IMR-90 (cell line): ENCODE measurements around the gene CLIC5. TPM values are rescaled to one million over a fixed set of nuclear protein-coding genes. Genes with fewer than 3 reads are reported as not detected.

ENCODE experiments used
- ATAC-seq: fragments of 200-7000 bp; cut with Tn5 transposase; 2 replicates; pipeline ENCODE4 v1.9.1; 2020; ENCODE audit warnings: low read depth, mild to moderate bottlenecking, moderate library complexity
- BruUV-seq: library from RNA; stranded (reverse); fragments of 400-500 nt; replicated peaks from 2 replicates; lab custom pipeline; 2021; lab: Mats Ljungman, UMichigan
- CTCF ChIA-PET: fragments of 300-600 bp; formaldehyde crosslinking; extraction: SDS; loops from one replicate; lab custom pipeline; 2021; ENCODE audit warnings: antibody characterized with exemption; lab: Yijun Ruan, JAX
- POLR2A ChIA-PET: fragments of 300-600 bp; sonication (Branson Sonifier 250); formaldehyde crosslinking; loops from one replicate; lab custom pipeline; 2022; ENCODE audit warnings: antibody characterized with exemption; ENCODE audit not compliant: unreplicated experiment; lab: Charles Lee
- DNase-seq: peaks from one replicate; pipeline ENCODE4 v3.0.0; 2013
- H2AFZ ChIP-seq: replicated peaks from 2 replicates; pipeline ENCODE3; 2013; ENCODE audit warnings: low read length, mild to moderate bottlenecking; ENCODE audit not compliant: poor library complexity
- H2AK5ac ChIP-seq: 2 replicates; pipeline ENCODE4 v1.6.1; 2013; ENCODE audit warnings: low read depth, low read length, inconsistent platforms
- H2AK9ac ChIP-seq: replicated peaks from 2 replicates; pipeline ENCODE3; 2013; ENCODE audit warnings: mild to moderate bottlenecking, low read depth, low read length, moderate library complexity; ENCODE audit not compliant: poor library complexity
- H2BK120ac ChIP-seq: 2 replicates; pipeline ENCODE4 v1.6.1; 2013; ENCODE audit warnings: low read depth, low read length, inconsistent platforms
- H2BK15ac ChIP-seq: 3 replicates; pipeline ENCODE4 v1.6.1; 2013; ENCODE audit warnings: low read depth, low read length, inconsistent platforms
- H2BK20ac ChIP-seq: 2 replicates; pipeline ENCODE4 v1.6.1; 2013; ENCODE audit warnings: low read depth, mild to moderate bottlenecking, inconsistent platforms, low read length, moderate library complexity
- H2BK5ac ChIP-seq: 2 replicates; pipeline ENCODE4 v1.6.1; 2013; ENCODE audit warnings: mild to moderate bottlenecking, low read depth, low read length, inconsistent platforms; ENCODE audit not compliant: poor library complexity, severe bottlenecking
- H3K14ac ChIP-seq: replicated peaks from 2 replicates; pipeline ENCODE4 v1.6.1; 2013; ENCODE audit warnings: low read depth, low read length, inconsistent platforms
- H3K18ac ChIP-seq: 2 replicates; pipeline ENCODE4 v1.6.1; 2013; ENCODE audit warnings: low read depth, low read length, control low read depth
- H3K23ac ChIP-seq: 2 replicates; pipeline ENCODE4 v1.6.1; 2013; ENCODE audit warnings: low read depth, low read length, inconsistent platforms
- H3K27ac ChIP-seq: 2 replicates; pipeline ENCODE4 v1.5.1; 2013; ENCODE audit warnings: mild to moderate bottlenecking, control low read depth, low read length; ENCODE audit not compliant: insufficient read depth
- H3K27me3 ChIP-seq: 2 replicates; pipeline ENCODE4 v1.6.1; 2013; ENCODE audit warnings: low read length; ENCODE audit not compliant: control insufficient read depth, insufficient read depth
- H3K36me3 ChIP-seq: 2 replicates; pipeline ENCODE4 v1.6.1; 2013; ENCODE audit warnings: low read length, mixed read lengths; ENCODE audit not compliant: control insufficient read depth, insufficient read depth
- H3K4ac ChIP-seq: 2 replicates; pipeline ENCODE4 v1.6.1; 2013; ENCODE audit warnings: low read depth, low read length, inconsistent platforms
- H3K4me1 ChIP-seq: 2 replicates; pipeline ENCODE4 v1.6.1; 2013; ENCODE audit warnings: low read length, mixed read lengths; ENCODE audit not compliant: control insufficient read depth, insufficient read depth
- H3K4me2 ChIP-seq: 2 replicates; pipeline ENCODE4 v1.6.1; 2013; ENCODE audit warnings: low read depth, mild to moderate bottlenecking, control low read depth, low read length, moderate library complexity
- H3K4me3 ChIP-seq: 2 replicates; pipeline ENCODE4 v1.5.1; 2013; ENCODE audit warnings: low read depth, mild to moderate bottlenecking, control low read depth, low read length, moderate library complexity; ENCODE audit not compliant: insufficient read depth
- H3K56ac ChIP-seq: 2 replicates; pipeline ENCODE4 v1.6.1; 2013; ENCODE audit warnings: low read length, inconsistent platforms; ENCODE audit not compliant: insufficient read depth; ENCODE audit errors: extremely low read depth
- H3K79me1 ChIP-seq, 2 experiments: 2 replicates each; pipeline ENCODE4 v1.6.1; 2013; ENCODE audit warnings: low read length in 2 of 2, inconsistent platforms in 1 of 2, low read depth in 1 of 2
- H3K9ac ChIP-seq: 2 replicates; pipeline ENCODE4 v1.6.1; 2013; ENCODE audit warnings: low read depth, low read length, control low read depth
- H3K9me1 ChIP-seq: 2 replicates; pipeline ENCODE4 v1.6.1; 2013; ENCODE audit warnings: low read length, inconsistent platforms; ENCODE audit not compliant: insufficient read depth
- H3K9me3 ChIP-seq: 2 replicates; pipeline ENCODE4 v1.6.1; 2013; ENCODE audit warnings: low read length; ENCODE audit not compliant: control insufficient read depth, insufficient read depth
- H4K20me1 ChIP-seq: 2 replicates; pipeline ENCODE4 v1.6.1; 2013; ENCODE audit warnings: low read length, inconsistent platforms; ENCODE audit not compliant: insufficient read depth
- H4K5ac ChIP-seq: 2 replicates; pipeline ENCODE4 v1.6.1; 2013; ENCODE audit warnings: mild to moderate bottlenecking, low read depth, low read length, control low read depth
- H4K8ac ChIP-seq, 2 experiments: 2 replicates each; pipeline ENCODE4 v1.6.1; 2013; ENCODE audit warnings: low read depth in 2 of 2, low read length in 2 of 2, control low read depth in 1 of 2, inconsistent platforms in 1 of 2
- H4K91ac ChIP-seq: 2 replicates; pipeline ENCODE4 v1.6.1; 2013; ENCODE audit warnings: low read depth, low read length, inconsistent platforms; ENCODE audit not compliant: insufficient read depth
- BHLHE40 ChIP-seq: fragments of 150-350 bp; IDR thresholded peaks from 2 replicates; pipeline ENCODE4 v1.6.1; 2016; ENCODE audit warnings: mild to moderate bottlenecking, low read depth, low read length
- CHD1 ChIP-seq: IDR thresholded peaks from 2 replicates; pipeline ENCODE4 v1.6.1; 2012; ENCODE audit warnings: low read depth, low read length, improper control_type of control experiment
- ELK1 ChIP-seq: fragments of 150-350 bp; IDR thresholded peaks from 2 replicates; pipeline ENCODE4 v1.6.1; 2016; ENCODE audit warnings: low read depth, mild to moderate bottlenecking, low read length, moderate library complexity, borderline replicate concordance
- FOS ChIP-seq: fragments of 150-350 bp; IDR thresholded peaks from 2 replicates; pipeline ENCODE4 v1.6.1; 2016; ENCODE audit warnings: low read depth, low read length
- NFE2L2 ChIP-seq: fragments of 150-350 bp; IDR thresholded peaks from 2 replicates; pipeline ENCODE4 v1.6.1; 2016; ENCODE audit warnings: low read depth, mild to moderate bottlenecking, low read length
- POLR2A ChIP-seq: IDR thresholded peaks from 2 replicates; pipeline ENCODE4 v1.6.1; 2012; ENCODE audit warnings: mild to moderate bottlenecking, low read depth, low read length
- RCOR1 ChIP-seq: IDR thresholded peaks from 2 replicates; pipeline ENCODE4 v1.6.1; 2012; ENCODE audit warnings: mild to moderate bottlenecking, low read length, improper control_type of control experiment; ENCODE audit not compliant: insufficient replicate concordance
- RFX5 ChIP-seq: IDR thresholded peaks from 2 replicates; pipeline ENCODE4 v1.8.0; 2012; ENCODE audit warnings: low read depth, mild to moderate bottlenecking, low read length, moderate library complexity
- WGBS, 2 experiments: methylation state at CpG; one replicate each; pipeline versions ENCODE4 v1.1.5 to v1.1.7; 2013; ENCODE audit warnings: missing lambda C conversion rate in 2 of 2; ENCODE audit not compliant: insufficient read length in 1 of 2; ENCODE audit errors: extremely low coverage in 2 of 2; 5-methylcytosine and 5-hydroxymethylcytosine counted together
- dilution Hi-C: fragments of 300-500 bp; cut with HindIII; formaldehyde crosslinking; loops from one replicate; pipeline ENCODE4 v1.14.3; 2018; ENCODE audit warnings: low sequenced_read_pairs; ENCODE audit not compliant: unreplicated experiment
- in situ Hi-C: fragments of 300-500 bp; cut with MboI; formaldehyde crosslinking; loops from 3 replicates; pipeline ENCODE4 v1.14.3; 2019; ENCODE audit warnings: low sequenced_read_pairs, inconsistent platforms, mixed read lengths
- intact Hi-C: fragments of 100-400 bp; cut with micrococcal nuclease; formaldehyde crosslinking; loops from 2 replicates; pipeline ENCODE4 v1.10.0; 2022
- polyA plus RNA-seq, 3 experiments: library from polyadenylated mRNA; depleted of rRNA; stranded (reverse); fragments of >200 nt; gene quantifications; 2 replicates each; pipeline ENCODE4 v1.2.3, GENCODE V29; 2012; ENCODE audit warnings: low replicate concordance in 1 of 3
- total RNA-seq: library from RNA; depleted of rRNA; stranded (reverse); fragments of >200 nt; gene quantifications from 2 replicates; pipeline ENCODE4 v1.2.3, GENCODE V29; 2012
- TF ChIP-seq, protein P1 (sequence below): fragments of 150-350 bp; IDR thresholded peaks from 2 replicates; pipeline ENCODE4 v1.6.1; 2017; ENCODE audit warnings: mild to moderate bottlenecking, antibody characterized with exemption, low read length, low read depth
- TF ChIP-seq, protein P2 (sequence below): conservative IDR thresholded peaks from 2 replicates; pipeline ENCODE4 v1.5.1; 2012; ENCODE audit warnings: mild to moderate bottlenecking, low read depth, low read length, improper control_type of control experiment

CLIC5 gene
- total and polyA plus RNA-seq, 2 of the 4 experiments (the other 2 are of a cell fraction), result not detected

DNA sequence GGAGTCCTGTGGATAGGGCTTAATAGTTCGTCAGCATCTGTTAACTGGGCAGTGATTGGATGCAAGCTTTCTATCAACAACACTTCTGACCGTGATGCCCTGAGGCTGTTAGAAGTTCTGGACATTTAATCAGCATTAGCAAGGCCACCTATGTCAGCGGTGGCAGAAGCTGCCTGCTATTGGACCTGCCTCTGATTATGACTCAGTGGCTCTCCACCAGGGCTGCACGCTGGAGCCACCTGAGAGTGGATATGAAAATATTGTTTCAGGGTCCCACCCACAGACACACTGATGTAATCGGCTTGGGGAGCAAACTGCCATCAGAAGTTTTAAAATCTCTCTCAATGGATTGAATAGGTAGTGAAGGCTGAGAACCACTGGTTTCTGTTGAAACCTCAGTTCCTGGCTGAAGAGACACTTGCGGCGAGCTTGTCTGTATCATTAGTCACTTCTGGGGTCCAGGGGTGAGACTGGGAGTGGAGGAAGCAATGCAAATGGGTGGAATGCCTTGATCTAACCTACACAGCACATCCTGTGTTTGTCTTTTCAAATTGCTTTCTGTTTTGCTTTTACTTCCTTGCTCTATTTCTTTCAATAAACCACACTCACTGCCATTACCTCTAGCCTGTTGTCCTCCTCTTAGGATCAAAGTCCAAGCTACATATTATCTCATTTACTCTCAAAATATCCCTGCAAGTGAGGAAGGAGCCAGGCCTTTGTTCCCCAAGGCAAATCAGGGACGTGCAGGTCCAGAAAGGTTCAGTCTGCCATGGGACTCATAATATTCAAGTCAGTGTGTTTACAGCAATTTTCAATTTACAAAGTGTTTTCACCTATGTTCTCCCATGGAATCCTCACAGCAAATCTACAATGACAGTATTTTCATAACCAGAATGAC is 4.2 kb downstream of the CLIC5 start (continued):
- no peak for TF ChIP-seq CHD1

DNA sequence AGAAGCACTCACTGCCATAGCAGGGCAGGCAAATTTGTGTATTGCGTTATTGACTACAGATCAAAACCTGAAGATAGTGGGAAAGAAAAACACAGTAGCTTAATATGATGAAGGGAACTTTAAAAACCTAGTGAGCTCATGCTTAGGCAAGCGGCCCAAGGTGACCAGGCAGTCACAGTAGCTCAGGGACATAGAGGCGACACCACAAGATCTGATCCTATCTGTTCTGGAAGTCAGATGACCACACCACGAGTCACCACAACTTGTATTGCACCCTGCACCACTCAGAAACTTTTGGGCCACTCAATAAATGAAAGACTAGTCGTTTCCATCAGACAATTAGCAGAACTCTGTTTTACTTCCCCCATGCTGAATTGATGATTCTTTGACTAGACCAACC is 4.9 kb downstream of the CLIC5 start:
- Histone ChIP-seq H3K36me3 (no peaks in the 10 kb centered on the region), H3K4me2 (no peak overlapping the region), H3K23ac (no peak overlapping the region), H2BK15ac (no peak overlapping the region), H2BK5ac (no peak overlapping the region), H2AFZ (no peak overlapping the region), H2AK5ac (no peak overlapping the region), H3K9ac (no peak overlapping the region), H4K8ac (no peak overlapping the region), H3K18ac (no peak overlapping the region), H4K91ac (no peak overlapping the region), H3K4ac (no peak overlapping the region), H3K9me1 (no peaks in the 10 kb centered on the region), H3K79me1 (no peaks in the 10 kb centered on the region), H4K5ac (no peak overlapping the region), H3K9me3 (no peaks in the 10 kb centered on the region), H3K4me3 (no peak overlapping the region), H2BK120ac (no peak overlapping the region), H3K27me3 (peaks cover 25% of the 10 kb centered on the region), H3K14ac (no peak overlapping the region), H2BK20ac (no peak overlapping the region), H2AK9ac (no peak overlapping the region), H4K20me1 (no peaks in the 10 kb centered on the region), H3K27ac (no peak overlapping the region), H3K56ac (no peak overlapping the region), H3K4me1 (peaks cover 5% of the 10 kb centered on the region; the same call in 1 of the 2 replicates)
- intact Hi-C loops (no loop called here), in situ Hi-C loops (no loop called here), dilution Hi-C loops (no loop called here)
- ATAC-seq (no peak), DNase-seq (no peak)
- TF ChIP-seq RCOR1 (no peak), ELK1 (no peak), NFE2L2 (no peak), FOS (no peak), RFX5 (no peak), BHLHE40 (no peak), POLR2A (no peak)
- TF ChIP-seq, protein P1, sequence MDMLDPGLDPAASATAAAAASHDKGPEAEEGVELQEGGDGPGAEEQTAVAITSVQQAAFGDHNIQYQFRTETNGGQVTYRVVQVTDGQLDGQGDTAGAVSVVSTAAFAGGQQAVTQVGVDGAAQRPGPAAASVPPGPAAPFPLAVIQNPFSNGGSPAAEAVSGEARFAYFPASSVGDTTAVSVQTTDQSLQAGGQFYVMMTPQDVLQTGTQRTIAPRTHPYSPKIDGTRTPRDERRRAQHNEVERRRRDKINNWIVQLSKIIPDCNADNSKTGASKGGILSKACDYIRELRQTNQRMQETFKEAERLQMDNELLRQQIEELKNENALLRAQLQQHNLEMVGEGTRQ, result no peak
- TF ChIP-seq, protein P2, sequence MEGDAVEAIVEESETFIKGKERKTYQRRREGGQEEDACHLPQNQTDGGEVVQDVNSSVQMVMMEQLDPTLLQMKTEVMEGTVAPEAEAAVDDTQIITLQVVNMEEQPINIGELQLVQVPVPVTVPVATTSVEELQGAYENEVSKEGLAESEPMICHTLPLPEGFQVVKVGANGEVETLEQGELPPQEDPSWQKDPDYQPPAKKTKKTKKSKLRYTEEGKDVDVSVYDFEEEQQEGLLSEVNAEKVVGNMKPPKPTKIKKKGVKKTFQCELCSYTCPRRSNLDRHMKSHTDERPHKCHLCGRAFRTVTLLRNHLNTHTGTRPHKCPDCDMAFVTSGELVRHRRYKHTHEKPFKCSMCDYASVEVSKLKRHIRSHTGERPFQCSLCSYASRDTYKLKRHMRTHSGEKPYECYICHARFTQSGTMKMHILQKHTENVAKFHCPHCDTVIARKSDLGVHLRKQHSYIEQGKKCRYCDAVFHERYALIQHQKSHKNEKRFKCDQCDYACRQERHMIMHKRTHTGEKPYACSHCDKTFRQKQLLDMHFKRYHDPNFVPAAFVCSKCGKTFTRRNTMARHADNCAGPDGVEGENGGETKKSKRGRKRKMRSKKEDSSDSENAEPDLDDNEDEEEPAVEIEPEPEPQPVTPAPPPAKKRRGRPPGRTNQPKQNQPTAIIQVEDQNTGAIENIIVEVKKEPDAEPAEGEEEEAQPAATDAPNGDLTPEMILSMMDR, result no peak
- no CpG with 5 or more reads among the region's 5 CpGs for whole genome bisulfite sequencing, 2 experiments
- POLR2A ChIA-PET, result no interaction called here
- BruUV-seq, result no TSS peak
- CTCF ChIA-PET, result no interaction called here
